PC-9 (cell line): ENCODE measurements around the gene TMEM258.

Source experiments
- CTCF ChIP-seq: fragments of 200-600 bp; sonication (generic); conservative IDR thresholded peaks from 2 replicates; pipeline ENCODE4 v1.6.1; 2017; ENCODE audit warnings: mixed run types, antibody characterized with exemption, mild to moderate bottlenecking, moderate library complexity
- EZH2 ChIP-seq: fragments of 200-600 bp; sonication (generic); IDR thresholded peaks from 2 replicates; pipeline ENCODE4 v1.8.0; 2017; ENCODE audit warnings: antibody characterized with exemption, low read depth

- peak; percentile 63 for TF ChIP-seq CTCF
- no peak for TF ChIP-seq EZH2
These were observed 4.4 kb downstream of the TMEM258 start for GRCh38 chr11:61787928-61788491.
